Measurements from ENCODE around the gene CPNE5.

The CPNE5 gene

DNA sequence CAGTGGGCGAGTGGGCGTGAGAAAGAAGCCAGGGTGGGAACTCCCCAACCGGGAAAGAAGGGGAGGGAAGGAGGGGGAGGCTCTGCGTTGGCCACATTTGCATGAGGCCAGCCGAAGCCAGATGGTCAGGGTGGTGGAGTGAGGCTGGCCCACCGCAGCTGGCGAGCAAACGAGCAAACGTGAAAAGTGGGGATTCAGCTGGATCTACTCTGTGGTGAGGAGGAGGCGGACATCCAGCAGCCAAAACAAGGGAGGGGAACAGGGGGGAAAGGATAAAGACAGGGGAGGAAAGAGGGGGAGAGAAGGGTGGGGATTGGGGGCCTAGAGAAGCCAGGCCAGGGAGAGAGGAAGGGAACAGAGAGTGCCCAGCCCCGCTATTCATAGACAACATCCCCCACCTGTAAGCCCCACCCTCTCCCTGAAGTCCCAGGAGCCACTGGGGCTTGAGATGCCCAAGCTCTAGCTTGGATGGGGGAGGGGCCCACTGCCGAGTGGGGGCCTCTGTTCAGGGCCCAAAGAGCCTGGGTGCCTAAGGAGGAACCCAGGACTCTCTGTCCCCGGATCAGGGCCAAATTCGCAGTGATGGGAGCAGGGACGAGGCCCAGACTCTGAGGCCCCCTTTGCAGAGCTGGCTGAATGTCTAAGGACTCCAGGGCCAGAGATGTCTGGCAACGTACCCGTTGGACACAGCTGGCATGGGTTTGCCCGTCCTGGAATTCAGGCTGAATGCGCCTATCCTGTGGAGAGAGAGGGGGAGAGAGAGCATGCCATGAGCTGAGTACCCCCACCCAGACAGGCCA, 45.1 kb downstream of the CPNE5 start:
- no peak for DNase-seq (ENCODE audit: low spot score)

DNA sequence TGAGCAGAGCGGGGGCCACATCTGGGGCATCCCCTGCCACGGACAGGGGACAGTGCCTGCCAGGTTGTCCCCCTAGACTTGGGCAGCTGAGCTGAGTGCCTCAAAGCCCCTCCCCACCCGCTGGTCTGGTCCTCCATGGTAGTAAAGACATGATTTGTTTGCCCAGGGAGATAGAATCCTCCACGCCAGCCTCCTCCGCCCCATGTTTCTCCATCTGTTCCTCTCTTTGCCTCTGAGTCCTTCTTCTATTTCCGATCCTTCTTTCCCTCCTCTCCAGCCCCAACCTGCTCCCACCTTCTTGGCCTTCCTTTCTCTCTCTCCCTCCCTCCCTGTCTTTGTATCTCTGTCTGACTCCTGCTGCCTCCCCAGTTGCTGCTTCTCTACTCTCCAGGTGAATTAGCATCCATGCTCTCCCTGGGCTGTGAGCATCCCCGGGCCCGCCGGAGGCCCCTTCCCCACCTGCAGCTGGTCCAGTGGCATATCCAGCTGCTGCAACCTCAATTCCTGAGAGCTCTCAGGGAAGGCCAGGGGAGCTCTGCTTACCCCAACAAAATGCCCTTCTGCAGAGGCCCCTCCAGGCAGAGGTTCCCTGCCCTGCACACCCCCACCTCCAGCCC, 45.8 kb downstream of the CPNE5 start:
- DNase-seq (ENCODE audit: low spot score), result no peak

GRCh38 chr6:36791521-36792135, 47.6 kb downstream of the CPNE5 start:
- no peak for DNase-seq (ENCODE audit: low spot score)

DNA sequence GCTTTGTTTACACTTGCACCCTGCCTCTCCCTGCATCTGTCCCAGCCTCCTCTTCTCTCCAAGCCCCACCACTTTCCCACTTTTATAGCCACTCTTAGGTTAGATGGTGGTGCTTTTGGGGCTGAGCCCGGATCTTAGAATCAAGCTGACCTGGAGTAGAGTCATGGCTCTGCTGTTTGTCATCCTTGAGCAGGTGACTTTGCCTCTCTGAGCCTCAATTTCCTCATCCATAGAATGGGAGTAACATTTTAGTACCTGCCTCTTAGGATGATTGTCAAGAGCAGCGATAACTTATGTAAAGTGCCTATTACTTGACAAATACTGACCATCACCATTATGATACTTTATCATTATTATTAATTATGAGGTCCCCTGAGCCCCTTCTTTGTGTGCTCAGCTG, 48.2 kb downstream of the CPNE5 start:
- DNase-seq (ENCODE audit: low spot score), result no peak

- no peak for DNase-seq (ENCODE audit: low spot score)
These were observed 50.5 kb downstream of the CPNE5 start for GRCh38 chr6:36788768-36789167.

- no peak for DNase-seq (ENCODE audit: low spot score)
These were observed 51.1 kb downstream of the CPNE5 start for GRCh38 chr6:36788186-36788585.

GRCh38 chr6:36787210-36787609, 52.0 kb downstream of the CPNE5 start:
- DNase-seq (ENCODE audit: low spot score), result no peak

DNA sequence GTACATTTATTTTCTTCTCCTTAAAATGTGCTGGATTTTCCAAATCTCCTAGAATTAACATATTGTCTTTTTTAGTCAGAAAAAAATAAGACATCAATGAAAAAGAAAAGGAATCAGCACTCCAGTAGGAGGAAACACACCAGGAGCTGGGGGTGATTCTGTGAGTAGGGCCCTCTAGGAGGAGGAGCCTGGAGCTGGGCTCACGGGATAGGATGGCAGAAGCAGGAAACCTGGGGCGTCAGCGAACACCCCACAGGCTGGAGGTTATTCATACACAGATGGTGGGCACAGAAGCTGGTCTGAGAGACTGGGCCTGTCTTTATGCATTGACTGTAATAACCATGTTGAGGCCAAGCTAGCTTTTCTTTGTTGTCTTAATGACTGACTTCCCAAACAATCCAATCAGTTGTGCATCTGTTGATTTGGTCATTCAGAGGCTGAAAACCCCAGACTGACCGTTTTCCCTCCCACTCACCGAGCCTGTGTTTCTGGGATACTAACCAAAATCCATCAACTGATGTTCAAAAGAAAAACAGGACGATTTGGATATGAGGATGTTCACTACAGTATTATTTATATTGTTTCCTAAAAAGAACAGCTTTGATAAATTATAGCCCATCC, 53.1 kb downstream of the CPNE5 start:
- DNase-seq (ENCODE audit: low spot score), result no peak

GRCh38 chr6:36784376-36784636, 54.9 kb downstream of the CPNE5 start:
- DNase-seq (ENCODE audit: low spot score), result no peak

GRCh38 chr6:36783603-36784375, 55.5 kb downstream of the CPNE5 start:
- DNase-seq (ENCODE audit: low spot score), result no peak

- DNase-seq (ENCODE audit: low spot score), result no peak
These were observed 57.6 kb downstream of the CPNE5 start for GRCh38 chr6:36781669-36782068.

DNA sequence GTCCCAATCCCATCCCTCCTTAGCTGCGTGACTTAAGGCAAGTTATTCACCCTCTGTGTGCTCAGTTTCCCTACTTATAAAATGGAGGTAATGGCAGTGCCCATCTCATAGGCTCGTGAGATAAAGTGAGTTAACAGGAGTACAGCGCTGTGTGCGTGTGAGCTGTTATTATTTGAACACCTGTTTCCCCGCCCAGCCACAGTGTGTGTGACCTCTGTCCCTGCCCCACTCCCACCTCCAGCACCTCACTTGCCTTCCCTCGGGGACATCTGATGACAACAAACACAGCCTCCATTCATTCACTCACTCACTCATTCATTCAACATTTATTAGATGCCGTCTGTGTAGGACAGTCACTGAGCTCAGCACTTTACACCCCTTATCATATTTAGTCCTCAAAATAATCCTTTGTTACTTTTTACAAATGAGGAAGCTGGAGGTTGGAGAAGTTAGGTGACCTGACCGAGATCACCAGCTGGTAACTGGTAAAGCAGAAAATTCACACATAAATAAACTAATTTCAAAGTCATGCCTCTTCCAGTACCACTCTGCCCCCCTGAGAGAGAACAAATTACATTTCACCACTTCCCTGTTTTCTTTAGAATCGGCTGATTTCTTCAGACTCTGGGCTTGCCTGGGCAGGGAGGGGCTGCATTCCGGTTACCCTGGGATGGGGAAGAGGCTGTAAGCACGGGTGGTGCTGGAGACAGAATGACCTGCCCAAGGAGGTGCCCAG, 58.6 kb downstream of the CPNE5 start:
- no peak for DNase-seq (ENCODE audit: low spot score)

- no peak for DNase-seq (ENCODE audit: low spot score)
These were observed 60.0 kb downstream of the CPNE5 start for GRCh38 chr6:36779227-36779626.

- DNase-seq (ENCODE audit: low spot score), result no peak
These were observed 61.4 kb downstream of the CPNE5 start for GRCh38 chr6:36777801-36778200.

GRCh38 chr6:36776167-36776566, 63.1 kb downstream of the CPNE5 start:
- no peak for DNase-seq (ENCODE audit: low spot score)

DNA sequence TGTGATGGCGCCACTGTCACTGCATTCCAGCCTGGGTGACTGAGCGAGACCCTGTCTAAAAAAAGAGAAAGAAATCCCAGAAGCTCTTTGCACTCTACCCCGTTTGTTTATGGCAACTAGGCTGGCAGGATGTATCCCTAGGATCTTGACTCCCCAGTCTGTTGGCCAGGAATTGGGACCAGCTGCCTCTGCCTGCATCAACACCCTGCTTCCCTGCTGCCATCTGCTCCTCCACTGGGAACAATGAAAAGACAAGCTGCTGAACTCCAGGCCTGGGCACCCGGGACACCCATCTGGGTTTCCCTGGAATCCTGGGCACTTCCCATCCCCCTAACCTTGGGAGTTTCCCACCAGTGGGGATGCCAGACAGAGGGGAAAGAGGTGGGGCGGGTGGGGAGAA, 64.9 kb downstream of the CPNE5 start:
- no peak for DNase-seq (ENCODE audit: low spot score)

DNA sequence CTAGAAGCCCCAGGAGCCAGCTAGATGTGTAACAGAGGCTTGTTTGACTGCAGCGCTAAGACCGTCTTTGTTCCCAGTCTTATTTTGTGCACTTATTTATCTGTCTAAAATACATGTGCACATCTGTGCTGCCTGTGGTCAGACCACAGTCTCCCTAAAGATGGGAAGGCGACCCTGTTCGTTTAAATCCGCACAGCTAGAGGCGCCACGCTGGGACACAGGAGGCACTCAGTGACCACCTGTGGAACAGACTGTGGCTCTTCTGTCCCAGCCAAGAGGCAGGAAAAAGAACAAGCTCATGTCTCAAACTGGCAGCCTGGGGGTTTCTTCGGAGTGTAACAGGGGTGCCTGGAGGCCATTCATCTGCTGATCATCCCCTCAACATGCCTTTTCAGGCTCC, 66.8 kb downstream of the CPNE5 start:
- DNase-seq (ENCODE audit: low spot score), result no peak

DNA sequence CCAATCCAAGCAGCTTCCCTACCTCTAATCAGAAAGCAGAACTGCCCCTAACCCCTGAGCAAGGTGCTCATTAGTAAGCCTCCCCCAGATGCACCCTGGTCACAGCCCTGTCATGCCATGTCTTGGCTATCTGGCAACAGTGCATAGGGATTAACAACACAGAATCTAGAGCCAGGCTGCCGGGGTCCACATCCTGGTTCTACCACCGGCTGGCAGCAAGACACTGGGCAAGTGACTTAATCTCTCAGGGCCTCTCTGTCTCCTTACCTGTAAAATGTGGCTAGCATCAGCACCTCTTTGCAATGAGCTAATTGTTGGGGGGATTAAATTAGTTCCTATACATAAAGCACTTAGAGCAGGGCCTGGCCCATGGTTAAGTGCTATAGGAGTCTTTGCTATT, 68.1 kb downstream of the CPNE5 start:
- no peak for DNase-seq (ENCODE audit: low spot score)

- no peak for DNase-seq (ENCODE audit: low spot score)
These were observed 69.4 kb downstream of the CPNE5 start for GRCh38 chr6:36769676-36770499.

DNA sequence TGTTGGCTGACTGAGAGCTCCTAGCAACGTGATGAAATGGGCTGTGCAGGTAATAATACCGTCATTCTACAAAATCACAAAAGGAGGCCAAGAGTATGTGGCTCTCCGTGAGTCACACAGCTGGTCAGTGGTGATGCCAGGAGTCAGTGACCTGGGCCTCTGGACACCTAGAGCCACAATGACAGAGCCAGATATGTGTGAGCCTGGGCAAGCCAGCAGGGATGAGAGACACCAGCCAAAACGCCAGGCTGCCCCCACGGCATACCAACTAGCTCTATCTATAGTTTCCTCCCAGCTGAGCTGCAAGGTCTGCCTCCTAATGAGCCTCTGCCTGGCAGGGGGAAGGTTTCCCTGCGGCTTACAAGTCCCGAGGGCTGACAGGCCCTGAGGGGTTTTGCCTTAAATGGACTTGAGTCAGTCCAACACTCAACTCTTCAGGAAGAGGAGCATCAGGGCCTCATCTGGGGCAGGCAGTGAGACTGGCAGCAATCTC, 70.0 kb downstream of the CPNE5 start:
- DNase-seq (ENCODE audit: low spot score), result no peak

All from SK-N-DZ (cell line).